B cell (primary cell): Measurements from ENCODE around the gene BEAN1. TPM values are rescaled to one million over a fixed set of nuclear protein-coding genes. Genes with fewer than 3 reads are reported as not detected.

Source experiments
- ATAC-seq: fragments of 200-7000 bp; cut with Tn5 transposase; one replicate; pipeline ENCODE4 v1.10.0; 2021; ENCODE audit warnings: low read depth, mild to moderate bottlenecking, moderate number of reproducible peaks, moderate library complexity
- CTCF ChIA-PET: fragments of 350-600 bp; sonication (Branson Sonifier 250); formaldehyde crosslinking; loops from one replicate; lab custom pipeline; 2021; ENCODE audit warnings: antibody characterized with exemption, inconsistent platforms; lab: Charles Lee
- POLR2A ChIA-PET: fragments of 350-600 bp; sonication (Branson Sonifier 250); formaldehyde crosslinking; loops from one replicate; lab custom pipeline; 2021; ENCODE audit warnings: antibody characterized with exemption; lab: Charles Lee
- DNase-seq: peaks from one replicate; pipeline ENCODE4 v3.0.0; 2013
- H2AFZ ChIP-seq: 2 replicates; pipeline ENCODE4 v1.6.1; 2012; ENCODE audit warnings: mild to moderate bottlenecking, low read depth, low read length; ENCODE audit not compliant: insufficient read depth, poor library complexity, severe bottlenecking
- H3K27ac ChIP-seq, 2 donors: 1 replicate in 1 of 2; 2 replicates in 1 of 2; pipeline ENCODE4 v1.5.1; 2012 to 2013; ENCODE audit warnings: low read length in 2 of 2, mild to moderate bottlenecking in 2 of 2, moderate library complexity in 1 of 2
- H3K27me3 ChIP-seq, 4 experiments: fragments of 200-600 bp in 1 of 4; sonication (generic) in 1 of 4; replicated peaks in 1 of 4; 1 replicate in 2 of 4; 2 replicates in 2 of 4; pipeline versions ENCODE4 v1.6.1 to v1.7.0; 2013 to 2016; ENCODE audit warnings: low read length in 3 of 4, mild to moderate bottlenecking in 2 of 4, mixed read lengths in 1 of 4, moderate library complexity in 1 of 4; ENCODE audit not compliant: insufficient read depth in 4 of 4, control insufficient read depth in 3 of 4; ENCODE audit errors: control extremely low read depth in 1 of 4
- H3K36me3 ChIP-seq, 2 experiments: replicated peaks in 1 of 2; 1 replicate in 1 of 2; 2 replicates in 1 of 2; pipeline versions ENCODE4 v1.6.1 to v1.7.1; 2013; ENCODE audit warnings: low read length in 1 of 2; ENCODE audit not compliant: insufficient read depth in 2 of 2, control insufficient read depth in 1 of 2; ENCODE audit errors: control extremely low read depth in 1 of 2, extremely low read depth in 1 of 2
- H3K4me1 ChIP-seq, 2 donors: fragments of 200-600 bp in 1 of 2; sonication (generic) in 1 of 2; 1 replicate in 1 of 2; 2 replicates in 1 of 2; pipeline versions ENCODE4 v1.5.1 to v1.6.1; 2013 to 2017; ENCODE audit warnings: low read length in 2 of 2; ENCODE audit not compliant: control insufficient read depth in 2 of 2, insufficient read depth in 2 of 2
- H3K4me2 ChIP-seq: replicated peaks from 2 replicates; pipeline ENCODE3; 2012; ENCODE audit warnings: mild to moderate bottlenecking, low read depth, low read length; ENCODE audit not compliant: poor library complexity, severe bottlenecking
- H3K4me3 ChIP-seq, 5 experiments: fragments of 200-600 bp in 1 of 5; sonication (generic) in 1 of 5; 1 replicate in 3 of 5; 2 replicates in 2 of 5; pipeline versions ENCODE4 v1.5.1 to v1.7.0; 2011 to 2016; ENCODE audit warnings: low read length in 4 of 5, mild to moderate bottlenecking in 4 of 5, low read depth in 2 of 5, control low read depth in 1 of 5, moderate library complexity in 1 of 5; ENCODE audit not compliant: insufficient read depth in 1 of 5; ENCODE audit errors: control extremely low read depth in 1 of 5, extremely low read depth in 1 of 5
- H3K79me2 ChIP-seq: fragments of 200-600 bp; sonication (generic); one replicate; pipeline ENCODE4 v1.6.0; 2016; ENCODE audit warnings: low read length; ENCODE audit not compliant: control insufficient read depth, insufficient read depth
- H3K9ac ChIP-seq: fragments of 200-600 bp; sonication (generic); 2 replicates; pipeline ENCODE4 v1.6.1; 2017; ENCODE audit warnings: mild to moderate bottlenecking, low read length, moderate library complexity
- H3K9me3 ChIP-seq, 3 donors: one replicate each; pipeline versions ENCODE4 v1.6.1 to v1.7.1; 2013; ENCODE audit warnings: low read length in 2 of 3; ENCODE audit not compliant: control insufficient read depth in 2 of 3, insufficient read depth in 1 of 3; ENCODE audit errors: control extremely low read depth in 1 of 3
- H4K20me1 ChIP-seq: 2 replicates; pipeline ENCODE4 v1.6.0; 2012; ENCODE audit warnings: mild to moderate bottlenecking, low read length; ENCODE audit not compliant: insufficient read depth, control insufficient read depth, poor library complexity, severe bottlenecking
- H3K27ac Mint-ChIP-seq: one replicate; pipeline ENCODE4 v1.8.0; 2021; ENCODE audit warnings: mixed read lengths
- H3K27me3 Mint-ChIP-seq: one replicate; pipeline ENCODE4 v1.8.0; 2021; ENCODE audit warnings: mixed read lengths
- H3K4me1 Mint-ChIP-seq: one replicate; pipeline ENCODE4 v1.8.0; 2021; ENCODE audit warnings: mixed read lengths
- H3K4me3 Mint-ChIP-seq: one replicate; pipeline ENCODE4 v1.8.0; 2021; ENCODE audit warnings: mixed read lengths
- H3K9me3 Mint-ChIP-seq: one replicate; pipeline ENCODE4 v1.8.0; 2022; ENCODE audit warnings: mixed read lengths; ENCODE audit not compliant: insufficient read depth
- CTCF ChIP-seq: fragments of 200-600 bp; IDR thresholded peaks from one replicate; pipeline ENCODE4 v1.8.0; 2022; ENCODE audit warnings: antibody characterized with exemption, mild to moderate bottlenecking
- EZH2 ChIP-seq: IDR thresholded peaks from 2 replicates; pipeline ENCODE4 v1.6.1; 2012; ENCODE audit warnings: borderline replicate concordance, low read depth, mild to moderate bottlenecking, moderate library complexity, low read length; ENCODE audit not compliant: insufficient read depth, poor library complexity, severe bottlenecking
- WGBS: methylation state at CpG from one replicate; pipeline ENCODE4 v1.1.5; 2013; ENCODE audit warnings: missing lambda C conversion rate; ENCODE audit not compliant: insufficient coverage; 5-methylcytosine and 5-hydroxymethylcytosine counted together
- intact Hi-C: fragments of 100-400 bp; cut with micrococcal nuclease; formaldehyde crosslinking; loops from one replicate; pipeline ENCODE4 v1.10.0; 2022
- polyA plus RNA-seq: library from polyadenylated mRNA; depleted of rRNA; stranded (reverse); fragments of >200 nt; gene quantifications from 2 replicates; pipeline ENCODE4 v1.2.3, GENCODE V29; 2012
- total RNA-seq, 2 donors: library from RNA; stranded (reverse); fragments of 120-200 nt in 1 of 2; gene quantifications; 1 replicate in 1 of 2; 2 replicates in 1 of 2; pipeline versions ENCODE4 v1.2.3 to v1.2.4, GENCODE V29; 2013 to 2022

The BEAN1 gene
- total and polyA plus RNA-seq, 2 donors (not counting 1 experiment from before 2014, with no cell fraction given): not detected

GRCh38 chr16:66403531-66404145, 23.5 kb upstream of the BEAN1 start:
- no peak overlapping the region for H3K4me3 ChIP-seq
- POLR2A ChIA-PET: no interaction called here
- Mint-ChIP-seq H3K27ac (no peak overlapping the region), H3K9me3 (no peaks in the 10 kb centered on the region), H3K4me1 (peaks cover 14% of the 10 kb centered on the region), H3K4me3 (no peak overlapping the region), H3K27me3 (peaks cover 41% of the 10 kb centered on the region)
- H3K27ac ChIP-seq: no peak overlapping the region
- no peak for ATAC-seq
- H4K20me1 ChIP-seq: no peaks in the 10 kb centered on the region
- CTCF ChIA-PET: interaction anchor here (1.0 to 5.3 kb wide), 10 partner anchors 10 to 464 kb away, joined by 3 to 87 read pairs (median 6); no protein-coding TSS in a partner anchor
- H3K27me3 ChIP-seq: peaks cover 0 to 25% (median 12%) of the 10 kb centered on the region in 4 experiments
- no peak overlapping the region for H2AFZ ChIP-seq
- H3K9me3 ChIP-seq: no peaks in the 10 kb centered on the region
- H3K4me1 ChIP-seq: peaks cover 16 to 17% of the 10 kb centered on the region in 2 donors
- no peak overlapping the region for H3K4me2 ChIP-seq
- TF ChIP-seq CTCF (no peak), EZH2 (no peak)
- WGBS: 81% methylated on average over 5 of the region's 5 CpGs
- intact Hi-C loops: no loop called here
- no peak overlapping the region for H3K9ac ChIP-seq
- H3K79me2 ChIP-seq: no peaks in the 10 kb centered on the region
- no peak for DNase-seq
- H3K36me3 ChIP-seq: no peaks in the 10 kb centered on the region

- Mint-ChIP-seq H3K27me3 (peaks cover 44% of the 10 kb centered on the region), H3K4me1 (peaks cover 14% of the 10 kb centered on the region), H3K4me3 (no peak overlapping the region), H3K27ac (no peak overlapping the region), H3K9me3 (no peaks in the 10 kb centered on the region)
- WGBS: 100% methylated on average over 1 of the region's 2 CpGs
- Histone ChIP-seq H3K79me2 (no peaks in the 10 kb centered on the region), H3K36me3 (no peaks in the 10 kb centered on the region), H4K20me1 (no peaks in the 10 kb centered on the region), H3K4me1 (peaks cover 16 to 18% of the 10 kb centered on the region in 2 donors), H3K4me2 (no peak overlapping the region), H3K27ac (no peak overlapping the region), H3K9ac (no peak overlapping the region), H2AFZ (no peak overlapping the region), H3K9me3 (no peaks in the 10 kb centered on the region), H3K27me3 (peaks cover 0 to 24% (median 17%) of the 10 kb centered on the region in 4 experiments), H3K4me3 (no peak overlapping the region)
- ATAC-seq: no peak
- intact Hi-C loops: no loop called here
- ChIA-PET CTCF (interaction anchor here (0.6 to 5.3 kb wide), 30 partner anchors 9 to 468 kb away, joined by 3 to 87 read pairs (median 5); partner anchors contain the start of genes CKLF, CMTM3 and CMTM4), POLR2A (no interaction called here)
- TF ChIP-seq EZH2: no peak
- no peak for TF ChIP-seq CTCF
- DNase-seq: no peak
These were observed 21.9 kb upstream of the BEAN1 start for GRCh38 chr16:66405057-66405783.
